H9 (cell line): ENCODE measurements around the gene MDFIC. TPM values are rescaled to one million over a fixed set of nuclear protein-coding genes. Genes with fewer than 3 reads are reported as not detected.

Experiments
- DNase-seq: peaks from one replicate; pipeline ENCODE4 v3.0.0-alpha.2; 2017
- H2AFZ ChIP-seq: one replicate; pipeline ENCODE4 v1.6.1; 2013; ENCODE audit warnings: mild to moderate bottlenecking, low read length, control low read depth, moderate library complexity
- H2AK5ac ChIP-seq: 2 replicates; pipeline ENCODE4 v1.6.1; 2013; ENCODE audit warnings: low read length, control low read depth, mixed read lengths; ENCODE audit not compliant: insufficient read length
- H2BK120ac ChIP-seq: one replicate; pipeline ENCODE4 v1.6.1; 2013; ENCODE audit warnings: low read depth, mild to moderate bottlenecking, low read length, control low read depth, inconsistent platforms; ENCODE audit not compliant: poor library complexity, severe bottlenecking
- H2BK12ac ChIP-seq: 2 replicates; pipeline ENCODE4 v1.6.1; 2013; ENCODE audit warnings: low read length, control low read depth, mixed read lengths, low read depth; ENCODE audit not compliant: insufficient read length
- H2BK15ac ChIP-seq: 2 replicates; pipeline ENCODE4 v1.6.1; 2013; ENCODE audit warnings: low read depth, low read length, control low read depth
- H2BK20ac ChIP-seq: one replicate; pipeline ENCODE4 v1.6.1; 2013; ENCODE audit warnings: low read depth, mild to moderate bottlenecking, low read length, control low read depth, inconsistent platforms; ENCODE audit not compliant: poor library complexity, severe bottlenecking
- H2BK5ac ChIP-seq: 2 replicates; pipeline ENCODE4 v1.6.1; 2013; ENCODE audit warnings: low read length, control low read depth, mixed read lengths; ENCODE audit not compliant: insufficient read length
- H3K14ac ChIP-seq: 2 replicates; pipeline ENCODE4 v1.6.1; 2013; ENCODE audit warnings: low read length, control low read depth; ENCODE audit not compliant: insufficient read depth
- H3K18ac ChIP-seq: 2 replicates; pipeline ENCODE4 v1.6.1; 2013; ENCODE audit warnings: low read depth, mild to moderate bottlenecking, mixed read lengths, low read length, control low read depth; ENCODE audit not compliant: insufficient read length
- H3K23ac ChIP-seq: 2 replicates; pipeline ENCODE4 v1.6.1; 2013; ENCODE audit warnings: low read length, control low read depth, mixed read lengths, low read depth; ENCODE audit not compliant: insufficient read length
- H3K23me2 ChIP-seq: 2 replicates; pipeline ENCODE4 v1.6.1; 2013; ENCODE audit warnings: low read depth, mild to moderate bottlenecking, mixed read lengths, low read length, control low read depth; ENCODE audit not compliant: insufficient read length, poor library complexity, severe bottlenecking
- H3K27ac ChIP-seq: 2 replicates; pipeline ENCODE4 v1.5.1; 2013; ENCODE audit warnings: low read length, control low read depth, mixed read lengths, low read depth; ENCODE audit not compliant: insufficient read length
- H3K27me3 ChIP-seq: 2 replicates; pipeline ENCODE4 v1.6.1; 2013; ENCODE audit warnings: low read length, control low read depth, inconsistent platforms; ENCODE audit not compliant: insufficient read depth
- H3K4ac ChIP-seq: 2 replicates; pipeline ENCODE4 v1.6.1; 2013; ENCODE audit warnings: low read depth, mild to moderate bottlenecking, control low read depth, inconsistent platforms, low read length, moderate library complexity
- H3K4me1 ChIP-seq: 2 replicates; pipeline ENCODE4 v1.6.1; 2013; ENCODE audit warnings: low read length, control low read depth, inconsistent platforms; ENCODE audit not compliant: insufficient read depth
- H3K4me2 ChIP-seq: 2 replicates; pipeline ENCODE4 v1.6.1; 2013; ENCODE audit warnings: low read length, control low read depth, mixed read lengths; ENCODE audit not compliant: insufficient read length, insufficient read depth
- H3K56ac ChIP-seq: 2 replicates; pipeline ENCODE4 v1.6.1; 2013; ENCODE audit warnings: low read depth, mild to moderate bottlenecking, mixed read lengths, low read length, control low read depth; ENCODE audit not compliant: insufficient read length
- H3K79me1 ChIP-seq: 2 replicates; pipeline ENCODE4 v1.6.1; 2013; ENCODE audit warnings: low read depth, mild to moderate bottlenecking, moderate library complexity, low read length, control low read depth, inconsistent platforms; ENCODE audit not compliant: insufficient read depth, poor library complexity, severe bottlenecking
- H3K79me2 ChIP-seq: 2 replicates; pipeline ENCODE4 v1.6.1; 2013; ENCODE audit warnings: low read length, control low read depth, inconsistent platforms; ENCODE audit not compliant: insufficient read depth
- H3K9ac ChIP-seq: 2 replicates; pipeline ENCODE4 v1.6.1; 2013; ENCODE audit warnings: low read length, control low read depth, mixed read lengths; ENCODE audit not compliant: insufficient read length; ENCODE audit errors: extremely low read depth
- H3K9me3 ChIP-seq: one replicate; pipeline ENCODE4 v1.6.1; 2013; ENCODE audit warnings: low read depth, low read length, inconsistent platforms; ENCODE audit not compliant: control insufficient read depth
- H3T11ph ChIP-seq: one replicate; pipeline ENCODE4 v1.6.1; 2013; ENCODE audit warnings: mild to moderate bottlenecking, low read length, control low read depth, inconsistent platforms
- H4K20me1 ChIP-seq: one replicate; pipeline ENCODE4 v1.6.1; 2013; ENCODE audit not compliant: control insufficient read depth, insufficient read length, insufficient read depth
- H4K5ac ChIP-seq: 2 replicates; pipeline ENCODE4 v1.6.1; 2013; ENCODE audit warnings: low read depth, mild to moderate bottlenecking, mixed read lengths, low read length, control low read depth; ENCODE audit not compliant: insufficient read length
- H4K8ac ChIP-seq: replicated peaks from 2 replicates; pipeline ENCODE4 v1.6.1; 2013; ENCODE audit warnings: low read length, control low read depth, mixed read lengths, low read depth; ENCODE audit not compliant: insufficient read length
- H4K91ac ChIP-seq: 2 replicates; pipeline ENCODE4 v1.6.1; 2013; ENCODE audit warnings: low read depth, mild to moderate bottlenecking, moderate library complexity, mixed read lengths, low read length, control low read depth; ENCODE audit not compliant: insufficient read length
- H3K27ac Mint-ChIP-seq, 3 experiments: 2 replicates in 2 of 3; 3 replicates in 1 of 3; pipeline ENCODE4 v1.8.0; 2020 to 2021; ENCODE audit warnings: mixed read lengths in 3 of 3, mild to moderate bottlenecking in 1 of 3, moderate library complexity in 1 of 3
- H3K27me3 Mint-ChIP-seq: 2 replicates; pipeline ENCODE4 v1.8.0; 2021; ENCODE audit warnings: low read depth, mild to moderate bottlenecking, moderate library complexity, mixed read lengths
- H3K36me3 Mint-ChIP-seq, 3 experiments: 2 replicates in 2 of 3; 3 replicates in 1 of 3; pipeline ENCODE4 v1.8.0; 2020 to 2021; ENCODE audit warnings: low read depth in 3 of 3, mixed read lengths in 3 of 3; ENCODE audit not compliant: insufficient read depth in 1 of 3
- H3K4me1 Mint-ChIP-seq, 2 experiments: 2 replicates each; pipeline ENCODE4 v1.8.0; 2020; ENCODE audit warnings: mixed read lengths in 2 of 2
- H3K4me3 Mint-ChIP-seq, 2 experiments: 2 replicates in 1 of 2; 3 replicates in 1 of 2; pipeline ENCODE4 v1.8.0; 2020 to 2021; ENCODE audit warnings: mild to moderate bottlenecking in 2 of 2, mixed read lengths in 2 of 2, moderate library complexity in 1 of 2
- H3K9me3 Mint-ChIP-seq, 2 experiments: 2 replicates in 1 of 2; 3 replicates in 1 of 2; pipeline ENCODE4 v1.8.0; 2020; ENCODE audit warnings: mild to moderate bottlenecking in 2 of 2, mixed read lengths in 2 of 2, moderate library complexity in 1 of 2
- CTCF ChIP-seq: fragments of 200-600 bp; sonication (generic); conservative IDR thresholded peaks from 3 replicates; pipeline ENCODE4 v1.8.0; 2021; ENCODE audit warnings: antibody characterized with exemption, mild to moderate bottlenecking
- WGBS: extraction: QIAGEN DNeasy Blood & Tissue Kit; methylation state at CpG from one replicate; pipeline ENCODE4 v1.1.7; 2013; ENCODE audit warnings: missing lambda C conversion rate, low lambda C conversion rate, mixed read lengths; ENCODE audit not compliant: insufficient read length; ENCODE audit errors: extremely low coverage; 5-methylcytosine and 5-hydroxymethylcytosine counted together
- total RNA-seq: library from RNA; stranded (reverse); gene quantifications from 2 replicates; pipeline ENCODE4 v1.2.1, GENCODE V29; 2021

Gene MDFIC
- total RNA-seq, 1 experiment from 2014 or later, result 2.0 TPM

GRCh38 chr7:114930829-114931655, 9.1 kb downstream of the MDFIC start:
- H3K4me2 ChIP-seq, result no peak overlapping the region
- H3K23me2 ChIP-seq, result no peaks in the 10 kb centered on the region
- H2BK120ac ChIP-seq, result no peak overlapping the region
- H2BK15ac ChIP-seq, result no peak overlapping the region
- H3K9ac ChIP-seq, result no peak overlapping the region
- H3K23ac ChIP-seq, result no peak overlapping the region
- no peak overlapping the region for H4K5ac ChIP-seq
- H3K9me3 ChIP-seq, result no peaks in the 10 kb centered on the region
- no peaks in the 10 kb centered on the region for H3K79me1 ChIP-seq
- peaks cover 5 to 8% of the 10 kb centered on the region in 2 experiments for H3K4me1 Mint-ChIP-seq
- no peak overlapping the region for H3K14ac ChIP-seq
- no peak overlapping the region for H3K4ac ChIP-seq
- no peaks in the 10 kb centered on the region for H3K27me3 ChIP-seq
- WGBS, result no CpG with 5 or more reads among the region's 6 CpGs
- H3K4me1 ChIP-seq, result no peaks in the 10 kb centered on the region; the same call in 1 of the 2 replicates
- H4K8ac ChIP-seq, result no peak overlapping the region
- DNase-seq, result no peak
- H2BK5ac ChIP-seq, result no peak overlapping the region
- H2AFZ ChIP-seq, result no peak overlapping the region
- H2AK5ac ChIP-seq, result no peak overlapping the region
- H4K20me1 ChIP-seq, result no peaks in the 10 kb centered on the region
- H3K27ac ChIP-seq, result no peak overlapping the region
- H4K91ac ChIP-seq, result no peak overlapping the region
- no peaks in the 10 kb centered on the region for H3K27me3 Mint-ChIP-seq
- H3K56ac ChIP-seq, result no peak overlapping the region
- H2BK12ac ChIP-seq, result no peak overlapping the region
- TF ChIP-seq CTCF, result no peak
- H3K4me3 Mint-ChIP-seq, result no peak overlapping the region
- no peak overlapping the region for H3T11ph ChIP-seq
- no peaks in the 10 kb centered on the region for H3K79me2 ChIP-seq
- peak overlapping the region in 1 of 3 experiments; percentile 83; a peak in 3 of 7 replicates for H3K27ac Mint-ChIP-seq
- no peaks in the 10 kb centered on the region for H3K9me3 Mint-ChIP-seq
- no peak overlapping the region for H2BK20ac ChIP-seq
- H3K18ac ChIP-seq, result no peak overlapping the region
- no peaks in the 10 kb centered on the region; a peak in 1 of 7 replicates for H3K36me3 Mint-ChIP-seq
